ENCODE results near the gene IL17RE. TPM values are rescaled to one million over a fixed set of nuclear protein-coding genes. Genes with fewer than 3 reads are reported as not detected.

IL17RE gene
- total and polyA plus RNA-seq, 8 donors = 6.4 to 15.6 (median 9.6) TPM

DNA sequence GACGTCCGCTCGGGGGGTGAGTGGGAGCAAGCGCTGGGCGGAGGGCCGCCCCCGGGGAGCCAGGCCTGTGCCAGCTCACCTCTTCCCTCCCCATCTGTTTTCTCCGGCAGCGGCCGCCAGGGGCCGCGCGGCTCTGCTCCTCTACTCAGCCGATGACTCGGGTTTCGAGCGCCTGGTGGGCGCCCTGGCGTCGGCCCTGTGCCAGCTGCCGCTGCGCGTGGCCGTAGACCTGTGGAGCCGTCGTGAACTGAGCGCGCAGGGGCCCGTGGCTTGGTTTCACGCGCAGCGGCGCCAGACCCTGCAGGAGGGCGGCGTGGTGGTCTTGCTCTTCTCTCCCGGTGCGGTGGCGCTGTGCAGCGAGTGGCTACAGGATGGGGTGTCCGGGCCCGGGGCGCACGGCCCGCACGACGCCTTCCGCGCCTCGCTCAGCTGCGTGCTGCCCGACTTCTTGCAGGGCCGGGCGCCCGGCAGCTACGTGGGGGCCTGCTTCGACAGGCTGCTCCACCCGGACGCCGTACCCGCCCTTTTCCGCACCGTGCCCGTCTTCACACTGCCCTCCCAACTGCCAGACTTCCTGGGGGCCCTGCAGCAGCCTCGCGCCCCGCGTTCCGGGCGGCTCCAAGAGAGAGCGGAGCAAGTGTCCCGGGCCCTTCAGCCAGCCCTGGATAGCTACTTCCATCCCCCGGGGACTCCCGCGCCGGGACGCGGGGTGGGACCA is 30.4 kb downstream of the IL17RE start:
- H3K4me1 ChIP-seq = peaks cover 0 to 17% (median 16%) of the 10 kb centered on the region in 3 donors
- no peak for FAIRE-seq
- TF ChIP-seq, protein P1, sequence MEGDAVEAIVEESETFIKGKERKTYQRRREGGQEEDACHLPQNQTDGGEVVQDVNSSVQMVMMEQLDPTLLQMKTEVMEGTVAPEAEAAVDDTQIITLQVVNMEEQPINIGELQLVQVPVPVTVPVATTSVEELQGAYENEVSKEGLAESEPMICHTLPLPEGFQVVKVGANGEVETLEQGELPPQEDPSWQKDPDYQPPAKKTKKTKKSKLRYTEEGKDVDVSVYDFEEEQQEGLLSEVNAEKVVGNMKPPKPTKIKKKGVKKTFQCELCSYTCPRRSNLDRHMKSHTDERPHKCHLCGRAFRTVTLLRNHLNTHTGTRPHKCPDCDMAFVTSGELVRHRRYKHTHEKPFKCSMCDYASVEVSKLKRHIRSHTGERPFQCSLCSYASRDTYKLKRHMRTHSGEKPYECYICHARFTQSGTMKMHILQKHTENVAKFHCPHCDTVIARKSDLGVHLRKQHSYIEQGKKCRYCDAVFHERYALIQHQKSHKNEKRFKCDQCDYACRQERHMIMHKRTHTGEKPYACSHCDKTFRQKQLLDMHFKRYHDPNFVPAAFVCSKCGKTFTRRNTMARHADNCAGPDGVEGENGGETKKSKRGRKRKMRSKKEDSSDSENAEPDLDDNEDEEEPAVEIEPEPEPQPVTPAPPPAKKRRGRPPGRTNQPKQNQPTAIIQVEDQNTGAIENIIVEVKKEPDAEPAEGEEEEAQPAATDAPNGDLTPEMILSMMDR (IDR thresholded peaks at IDR 0.05) = peak; percentile 30 to 64 (median 48)
- H3K27me3 ChIP-seq = no peaks in the 10 kb centered on the region
- intact Hi-C loops (cut with DNase I) = no loop called here
- H3K27ac ChIP-seq = peak overlapping the region; percentile 80 to 88 (median 85)
- WGBS, 2 donors = 0% methylated on average over 46 to 77 of the region's 77 CpGs
- H3K9me3 ChIP-seq = no peaks in the 10 kb centered on the region
- peak; percentile 78 to 89 (median 80) for ATAC-seq
- H3K4me3 ChIP-seq = peak overlapping the region; percentile 58 to 76 (median 66)
- H3K36me3 ChIP-seq = no peaks in the 10 kb centered on the region
- DNase-seq = peak; percentile 77 to 94 (median 86)

DNA sequence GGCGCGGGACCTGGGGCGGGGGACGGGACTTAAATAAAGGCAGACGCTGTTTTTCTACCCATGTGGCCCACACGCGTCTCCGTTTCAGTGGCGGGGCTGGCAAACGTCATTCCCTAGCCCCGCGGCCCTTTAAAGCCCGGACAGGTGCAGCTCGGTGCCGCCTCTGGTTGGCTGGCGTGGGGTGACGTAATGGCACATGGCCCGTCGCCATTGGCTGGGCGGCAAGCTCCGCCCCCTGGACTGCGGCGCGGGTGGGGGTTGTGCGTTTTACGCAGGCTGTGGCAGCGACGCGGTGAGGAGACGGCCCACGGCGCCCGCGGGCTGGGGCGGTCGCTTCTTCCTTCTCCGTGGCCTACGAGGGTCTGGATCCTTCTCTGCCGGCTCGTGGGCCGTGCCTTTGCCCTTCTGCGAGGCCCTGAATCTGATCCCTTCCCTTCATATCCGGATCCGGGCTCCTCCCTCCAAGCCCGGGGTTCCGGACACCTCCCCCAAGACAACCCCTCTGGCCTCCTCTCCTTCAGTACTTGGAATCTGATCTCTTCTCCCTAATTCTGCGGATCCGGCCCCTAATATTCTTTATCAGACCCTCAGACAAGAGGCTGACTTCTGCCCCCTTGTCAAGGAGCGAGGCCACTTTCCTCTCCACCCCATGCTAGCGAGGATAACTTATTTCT is 31.1 kb downstream of the IL17RE start, which contains the start of gene CRELD1:
CRELD1 (plus strand) TSS at position 274 of the 674 bp plus-strand sequence. CDS start 605 bp downstream, outside the sequence.
- Histone ChIP-seq H3K27ac (peak within 1 kb of the TSS; percentile 80 to 88 (median 85)), H3K36me3 (no peaks in the 10 kb centered on the region), H3K4me3 (peak within 1 kb of the TSS; percentile 58 to 76 (median 66)), H3K27me3 (no peaks in the 10 kb centered on the region), H3K4me1 (peaks cover 0 to 17% (median 16%) of the 10 kb centered on the region in 3 donors), H3K9me3 (no peaks in the 10 kb centered on the region)
- 0% methylated on average over 45 to 50 of the region's 50 CpGs for WGBS, 2 donors
- peak; percentile 90 to 97 (median 92) for ATAC-seq
- no peak for FAIRE-seq
- intact Hi-C loops (cut with DNase I) = no loop called here
- peak; percentile 95 to 99 (median 98) for DNase-seq
- TF ChIP-seq, protein P1 (IDR thresholded peaks at IDR 0.05) = no peak

DNA sequence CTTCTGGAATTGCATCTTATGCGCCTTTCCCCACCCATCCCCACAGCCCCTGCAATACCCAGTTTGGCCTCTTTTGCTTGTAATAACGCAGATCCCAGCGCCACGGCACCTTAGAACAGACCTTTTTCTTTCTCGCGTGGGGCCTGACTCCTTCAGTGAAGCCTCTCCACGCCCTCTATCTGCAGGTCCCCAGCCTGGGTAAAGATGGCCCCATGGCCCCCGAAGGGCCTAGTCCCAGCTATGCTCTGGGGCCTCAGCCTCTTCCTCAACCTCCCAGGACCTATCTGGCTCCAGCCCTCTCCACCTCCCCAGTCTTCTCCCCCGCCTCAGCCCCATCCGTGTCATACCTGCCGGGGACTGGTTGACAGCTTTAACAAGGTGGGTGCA is 31.6 kb downstream of the IL17RE start:
- Histone ChIP-seq H3K4me1 (peaks cover 0 to 17% (median 16%) of the 10 kb centered on the region in 3 donors), H3K4me3 (peak overlapping the region; percentile 58 to 76 (median 66)), H3K27ac (peak overlapping the region; percentile 80 to 88 (median 85)), H3K27me3 (no peaks in the 10 kb centered on the region), H3K9me3 (no peaks in the 10 kb centered on the region), H3K36me3 (no peaks in the 10 kb centered on the region)
- 4 to 5% methylated on average over 11 of the region's 11 CpGs for WGBS, 2 donors
- ATAC-seq = peak in 1 of 4 donors; percentile 0
- FAIRE-seq = no peak
- DNase-seq = peak in 1 of 6 donors; percentile 40
- TF ChIP-seq, protein P1 (IDR thresholded peaks at IDR 0.05) = no peak
- intact Hi-C loops (cut with DNase I) = no loop called here

DNA sequence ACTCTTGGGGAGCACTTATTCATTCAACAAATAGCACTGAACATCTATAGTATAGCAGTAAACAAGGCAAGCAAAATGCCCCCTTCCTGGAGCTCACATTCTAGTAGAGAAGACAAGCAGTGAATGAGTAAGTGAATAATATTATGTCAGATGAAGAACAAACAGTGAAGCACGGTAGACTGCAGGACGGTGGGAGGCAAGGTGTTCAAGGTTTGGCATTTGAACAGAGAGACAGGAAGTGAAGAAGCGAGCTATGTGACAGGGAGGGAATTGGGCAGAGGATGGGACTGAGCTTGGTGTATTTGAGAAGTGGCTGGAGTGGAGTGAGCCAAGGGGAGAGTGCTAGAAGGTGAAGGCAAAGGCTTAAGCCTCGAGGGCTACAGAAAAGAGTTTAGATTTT is 32.3 kb downstream of the IL17RE start:
- H3K36me3 ChIP-seq = no peaks in the 10 kb centered on the region
- TF ChIP-seq, protein P1 (IDR thresholded peaks at IDR 0.05) = no peak
- ATAC-seq (no peak), FAIRE-seq (no peak), DNase-seq (no peak)
- H3K9me3 ChIP-seq = no peaks in the 10 kb centered on the region
- no peaks in the 10 kb centered on the region for H3K27me3 ChIP-seq
- H3K27ac ChIP-seq = no peak overlapping the region
- intact Hi-C loops (cut with DNase I) = no loop called here
- peaks cover 0 to 17% (median 16%) of the 10 kb centered on the region in 3 donors for H3K4me1 ChIP-seq
- 35 to 43% methylated on average over 4 of the region's 4 CpGs for WGBS, 2 donors
- peak overlapping the region in 2 of 4 donors; percentile 66 to 67 for H3K4me3 ChIP-seq
